ENCODE data around the gene LGI4.
A peak's percentile ranks its signal among the peaks of the same experiment; 100 is the strongest.
"Not testable (repeated sequence)": the region's sequence is repeated elsewhere in the genome, so short reads cannot be mapped to it uniquely, and the experiment has no call there.

The LGI4 gene

GRCh38 chr19:35141837-35142605 is 7.2 kb upstream of the LGI4 start:
- DNase-seq, result no peak

GRCh38 chr19:35140962-35141836 is 6.3 kb upstream of the LGI4 start:
- peak; percentile 72 to 87 for DNase-seq

GRCh38 chr19:35140207-35140961 is 5.5 kb upstream of the LGI4 start:
- peak in 1 of 2 experiments; percentile 23 for DNase-seq

GRCh38 chr19:35138305-35138892 is 3.5 kb upstream of the LGI4 start, which contains the start of gene FXYD1:
Gene FXYD1, plus strand, starts transcription at chr19:35138824. Its CDS starts 1,256 bp downstream, at chr19:35140080.
- DNase-seq, result no peak

- DNase-seq, result no peak
Measured at GRCh38 chr19:35136977-35137702, 2.3 kb upstream of the LGI4 start.

- DNase-seq, result no peak
Measured at GRCh38 chr19:35136231-35136630, 1.4 kb upstream of the LGI4 start.

- peak; percentile 54 to 65 for DNase-seq
Measured at GRCh38 chr19:35135389-35135909, 590 bp upstream of the LGI4 start.

- DNase-seq, result no peak
Measured at GRCh38 chr19:35133826-35134225, 1.0 kb downstream of the LGI4 start.

- no peak for DNase-seq
Measured at GRCh38 chr19:35132254-35132653, 2.6 kb downstream of the LGI4 start.

- DNase-seq, result no peak
Measured at GRCh38 chr19:35130761-35131720, 3.8 kb downstream of the LGI4 start.

- DNase-seq, result not testable (repeated sequence)
Measured at GRCh38 chr19:35129724-35130274, 5.1 kb downstream of the LGI4 start.

- DNase-seq, result no peak
Measured at GRCh38 chr19:35128398-35129057, 6.3 kb downstream of the LGI4 start.

GRCh38 chr19:35127871-35128270 is 7.0 kb downstream of the LGI4 start:
- DNase-seq, result no peak

- no peak for DNase-seq
Measured at GRCh38 chr19:35126624-35126959, 8.3 kb downstream of the LGI4 start.

- no peak for DNase-seq
Measured at GRCh38 chr19:35125749-35126623, 8.9 kb downstream of the LGI4 start.

- DNase-seq, result no peak
Measured at GRCh38 chr19:35125270-35125717, 9.6 kb downstream of the LGI4 start.

GRCh38 chr19:35124098-35125060 is 10.5 kb downstream of the LGI4 start:
- peak; percentile 93 to 95 for DNase-seq

Measured in NCI-H524 (cell line).